ENCODE results near the gene CELSR1. TPM values are rescaled to one million over a fixed set of nuclear protein-coding genes. Genes with fewer than 3 reads are reported as not detected.

Gene CELSR1
- total RNA-seq, 1 experiment from 2014 or later: 30.7 TPM

- ChIA-PET CTCF (no interaction called here), POLR2A (no interaction called here)
- Histone ChIP-seq H3K9me3 (ENCODE audit: control insufficient read depth, insufficient read depth, low read depth, low read length) (no peaks in the 10 kb centered on the region), H3K36me3 (ENCODE audit: control insufficient read depth, insufficient read depth, low read length) (no peaks in the 10 kb centered on the region), H3K27ac (ENCODE audit: low read length) (no peak overlapping the region), H3K4me3 (ENCODE audit: low read depth in 2 of 2, low read length in 2 of 2) (no peak overlapping the region), H3K4me1 (ENCODE audit: control insufficient read depth, insufficient read depth, low read length) (no peaks in the 10 kb centered on the region), H3K27me3 (ENCODE audit: control insufficient read depth, insufficient read depth, low read length) (no peaks in the 10 kb centered on the region)
- intact Hi-C loops (cut with micrococcal nuclease; ENCODE audit: unreplicated experiment): no loop called here
- no peak for ATAC-seq
- no peak for TF ChIP-seq SIN3A (IDR thresholded peaks at IDR 0.05; ENCODE audit: borderline replicate concordance, insufficient read depth, low read depth, low read length)
- no peak for TF ChIP-seq POLR2AphosphoS5 (IDR thresholded peaks at IDR 0.05; ENCODE audit: low read depth, low read length)
- TF ChIP-seq TCF7L2 (IDR thresholded peaks at IDR 0.05; ENCODE audit: low read depth, low read length): no peak
- no peak for TF ChIP-seq REST (IDR thresholded peaks at IDR 0.05; ENCODE audit: insufficient read depth in 1 of 2, low read depth in 2 of 2, low read length in 1 of 2)
- no peak for TF ChIP-seq CTCF (IDR thresholded peaks at IDR 0.05)
- in situ Hi-C loops (cut with HindIII; ENCODE audit: low pct_unique_long_range_greater_than_20kb, low sequenced_read_pairs): no loop called here
- BruUV-seq (replicated peaks): no TSS peak
- no peak for DNase-seq (ENCODE audit: low read depth, low spot score)
These were observed 167.5 kb downstream of the CELSR1 start for GRCh38 chr22:46369716-46370583.

- in situ Hi-C loops (cut with HindIII; ENCODE audit: low pct_unique_long_range_greater_than_20kb, low sequenced_read_pairs) (no loop called here), intact Hi-C loops (cut with micrococcal nuclease; ENCODE audit: unreplicated experiment) (no loop called here)
- Histone ChIP-seq H3K4me1 (ENCODE audit: control insufficient read depth, insufficient read depth, low read length) (no peaks in the 10 kb centered on the region), H3K27ac (ENCODE audit: low read length) (no peak overlapping the region), H3K36me3 (ENCODE audit: control insufficient read depth, insufficient read depth, low read length) (no peaks in the 10 kb centered on the region), H3K9me3 (ENCODE audit: control insufficient read depth, insufficient read depth, low read depth, low read length) (no peaks in the 10 kb centered on the region), H3K27me3 (ENCODE audit: control insufficient read depth, insufficient read depth, low read length) (no peaks in the 10 kb centered on the region), H3K4me3 (ENCODE audit: low read depth in 2 of 2, low read length in 2 of 2) (no peak overlapping the region)
- CTCF ChIA-PET: interaction anchor here (0.7 kb wide), 1 partner anchor 554 kb away, joined by 16 read pairs; no protein-coding TSS in a partner anchor
- no peak for ATAC-seq
- BruUV-seq (replicated peaks): no TSS peak
- POLR2A ChIA-PET: no interaction called here
- no peak for TF ChIP-seq REST (IDR thresholded peaks at IDR 0.05; ENCODE audit: insufficient read depth in 1 of 2, low read depth in 2 of 2, low read length in 1 of 2)
- no peak for TF ChIP-seq POLR2AphosphoS5 (IDR thresholded peaks at IDR 0.05; ENCODE audit: low read depth, low read length)
- no peak for TF ChIP-seq TCF7L2 (IDR thresholded peaks at IDR 0.05; ENCODE audit: low read depth, low read length)
- TF ChIP-seq SIN3A (IDR thresholded peaks at IDR 0.05; ENCODE audit: borderline replicate concordance, insufficient read depth, low read depth, low read length): no peak
- no peak for TF ChIP-seq CTCF (IDR thresholded peaks at IDR 0.05)
- no peak for DNase-seq (ENCODE audit: low read depth, low spot score)
These were observed 168.3 kb downstream of the CELSR1 start for GRCh38 chr22:46368871-46369715.
